ENCODE results near the gene SAMD4A.
"Not testable (repeated sequence)": the region's sequence is repeated elsewhere in the genome, so short reads cannot be mapped to it uniquely, and the experiment has no call there.

The SAMD4A gene

GRCh38 chr14:54591866-54592265, 24.9 kb downstream of the SAMD4A start:
- DNase-seq (ENCODE audit: low read depth in 3 of 3, low spot score in 1 of 3) = no peak

- DNase-seq (ENCODE audit: low read depth in 3 of 3, low spot score in 1 of 3) = no peak
These were observed 26.9 kb downstream of the SAMD4A start for GRCh38 chr14:54593860-54594259.

GRCh38 chr14:54594537-54594936, 27.6 kb downstream of the SAMD4A start:
- no peak for DNase-seq (ENCODE audit: low read depth in 3 of 3, low spot score in 1 of 3)

GRCh38 chr14:54597795-54598443, 31.0 kb downstream of the SAMD4A start:
- no peak for DNase-seq (ENCODE audit: low read depth in 3 of 3, low spot score in 1 of 3)

GRCh38 chr14:54599966-54600716, 33.2 kb downstream of the SAMD4A start:
- no peak for DNase-seq (ENCODE audit: low read depth in 3 of 3, low spot score in 1 of 3)

GRCh38 chr14:54600717-54601109, 33.8 kb downstream of the SAMD4A start:
- no peak for DNase-seq (ENCODE audit: low read depth in 3 of 3, low spot score in 1 of 3)

GRCh38 chr14:54603362-54603761, 36.4 kb downstream of the SAMD4A start:
- DNase-seq (ENCODE audit: low read depth in 3 of 3, low spot score in 1 of 3) = no peak

- no peak for DNase-seq (ENCODE audit: low read depth in 3 of 3, low spot score in 1 of 3)
These were observed 39.2 kb downstream of the SAMD4A start for GRCh38 chr14:54606178-54606577.

- DNase-seq (ENCODE audit: low read depth in 3 of 3, low spot score in 1 of 3) = no peak
These were observed 39.8 kb downstream of the SAMD4A start for GRCh38 chr14:54606631-54607133.

GRCh38 chr14:54609576-54609975, 42.6 kb downstream of the SAMD4A start:
- DNase-seq (ENCODE audit: low read depth in 3 of 3, low spot score in 1 of 3) = no peak

GRCh38 chr14:54610051-54610977, 43.4 kb downstream of the SAMD4A start:
- DNase-seq (ENCODE audit: low read depth in 3 of 3, low spot score in 1 of 3) = no peak

GRCh38 chr14:54614296-54614695, 47.4 kb downstream of the SAMD4A start:
- DNase-seq (ENCODE audit: low read depth in 3 of 3, low spot score in 1 of 3) = no peak

GRCh38 chr14:54617467-54617866, 50.5 kb downstream of the SAMD4A start:
- DNase-seq (ENCODE audit: low read depth in 3 of 3, low spot score in 1 of 3) = no peak

- DNase-seq (ENCODE audit: low read depth in 3 of 3, low spot score in 1 of 3) = no peak
These were observed 54.8 kb downstream of the SAMD4A start for GRCh38 chr14:54621686-54622085.

- peak in 1 of 3 donors; percentile 21 for DNase-seq (ENCODE audit: low read depth in 3 of 3, low spot score in 1 of 3)
These were observed 55.4 kb downstream of the SAMD4A start for GRCh38 chr14:54622192-54622958.

- no peak for DNase-seq (ENCODE audit: low read depth in 3 of 3, low spot score in 1 of 3)
These were observed 56.5 kb downstream of the SAMD4A start for GRCh38 chr14:54623279-54624004.

- DNase-seq (ENCODE audit: low read depth in 3 of 3, low spot score in 1 of 3) = not testable (repeated sequence)
These were observed 57.1 kb downstream of the SAMD4A start for GRCh38 chr14:54624005-54624358.

GRCh38 chr14:54625112-54625511, 58.2 kb downstream of the SAMD4A start:
- no peak for DNase-seq (ENCODE audit: low read depth in 3 of 3, low spot score in 1 of 3)

GRCh38 chr14:54627219-54627539, 60.3 kb downstream of the SAMD4A start:
- no peak for DNase-seq (ENCODE audit: low read depth in 3 of 3, low spot score in 1 of 3)

All from stimulated activated CD4-positive, alpha-beta T cell treated with anti-CD3 and anti-CD28 coated beads, TNF-alpha, amount 100 ng/mL, for 1 hour (primary cell).